ENCODE results near the gene MX2. TPM values are rescaled to one million over a fixed set of nuclear protein-coding genes. Genes with fewer than 3 reads are reported as not detected.

The MX2 gene
- polyA plus RNA-seq, 2 donors, result 4.2 to 5.7 TPM

GRCh38 chr21:41441546-41441945 is 79.7 kb downstream of the MX2 start:
- H3K4me1 ChIP-seq (ENCODE audit: control insufficient read depth in 2 of 2, insufficient read depth in 2 of 2, low read length in 1 of 2), result no peaks in the 10 kb centered on the region
- H3K36me3 ChIP-seq (ENCODE audit: control insufficient read depth in 2 of 2, insufficient read depth in 2 of 2, low read length in 1 of 2), result peaks cover 13 to 41% of the 10 kb centered on the region in 2 donors
- H3K9me3 ChIP-seq (ENCODE audit: control insufficient read depth in 2 of 2, insufficient read depth in 1 of 2, low read depth in 1 of 2, low read length in 1 of 2), result no peaks in the 10 kb centered on the region
- no peak overlapping the region for H3K27ac ChIP-seq (ENCODE audit: low read depth in 2 of 2, low read length in 1 of 2)
- H3K27me3 ChIP-seq (ENCODE audit: control insufficient read depth in 1 of 2, insufficient read depth in 2 of 2, low read length in 2 of 2), result no peaks in the 10 kb centered on the region
- H3K4me3 ChIP-seq (ENCODE audit: low read depth in 1 of 2, low read length in 2 of 2), result no peak overlapping the region
- WGBS, 2 donors, result 94 to 97% methylated on average over 14 of the region's 14 CpGs

- WGBS, 2 donors, result 95 to 99% methylated on average over 2 of the region's 2 CpGs
- Histone ChIP-seq H3K4me1 (ENCODE audit: control insufficient read depth in 2 of 2, insufficient read depth in 2 of 2, low read length in 1 of 2) (no peaks in the 10 kb centered on the region), H3K9me3 (ENCODE audit: control insufficient read depth in 2 of 2, insufficient read depth in 1 of 2, low read depth in 1 of 2, low read length in 1 of 2) (no peaks in the 10 kb centered on the region), H3K27me3 (ENCODE audit: control insufficient read depth in 1 of 2, insufficient read depth in 2 of 2, low read length in 2 of 2) (no peaks in the 10 kb centered on the region), H3K27ac (ENCODE audit: low read depth in 2 of 2, low read length in 1 of 2) (no peak overlapping the region), H3K36me3 (ENCODE audit: control insufficient read depth in 2 of 2, insufficient read depth in 2 of 2, low read length in 1 of 2) (peaks cover 8 to 42% of the 10 kb centered on the region in 2 donors), H3K4me3 (ENCODE audit: low read depth in 1 of 2, low read length in 2 of 2) (no peak overlapping the region)
Observed at GRCh38 chr21:41442481-41443186, 80.8 kb downstream of the MX2 start.

GRCh38 chr21:41443562-41443961 is 81.7 kb downstream of the MX2 start:
- no peak overlapping the region for H3K27ac ChIP-seq (ENCODE audit: low read depth in 2 of 2, low read length in 1 of 2)
- H3K9me3 ChIP-seq (ENCODE audit: control insufficient read depth in 2 of 2, insufficient read depth in 1 of 2, low read depth in 1 of 2, low read length in 1 of 2), result no peaks in the 10 kb centered on the region
- no peaks in the 10 kb centered on the region for H3K4me1 ChIP-seq (ENCODE audit: control insufficient read depth in 2 of 2, insufficient read depth in 2 of 2, low read length in 1 of 2)
- H3K27me3 ChIP-seq (ENCODE audit: control insufficient read depth in 1 of 2, insufficient read depth in 2 of 2, low read length in 2 of 2), result no peaks in the 10 kb centered on the region
- WGBS, 2 donors, result 93% methylated on average over 7 of the region's 7 CpGs
- no peak overlapping the region for H3K4me3 ChIP-seq (ENCODE audit: low read depth in 1 of 2, low read length in 2 of 2)
- H3K36me3 ChIP-seq (ENCODE audit: control insufficient read depth in 2 of 2, insufficient read depth in 2 of 2, low read length in 1 of 2), result peaks cover 4 to 38% of the 10 kb centered on the region in 2 donors

- Histone ChIP-seq H3K27me3 (ENCODE audit: control insufficient read depth in 1 of 2, insufficient read depth in 2 of 2, low read length in 2 of 2) (no peaks in the 10 kb centered on the region), H3K4me1 (ENCODE audit: control insufficient read depth in 2 of 2, insufficient read depth in 2 of 2, low read length in 1 of 2) (no peaks in the 10 kb centered on the region), H3K27ac (ENCODE audit: low read depth in 2 of 2, low read length in 1 of 2) (no peak overlapping the region), H3K36me3 (ENCODE audit: control insufficient read depth in 2 of 2, insufficient read depth in 2 of 2, low read length in 1 of 2) (peaks cover 13 to 35% of the 10 kb centered on the region in 2 donors), H3K9me3 (ENCODE audit: control insufficient read depth in 2 of 2, insufficient read depth in 1 of 2, low read depth in 1 of 2, low read length in 1 of 2) (no peaks in the 10 kb centered on the region), H3K4me3 (ENCODE audit: low read depth in 1 of 2, low read length in 2 of 2) (no peak overlapping the region)
- WGBS, 2 donors, result 90% methylated on average over 13 of the region's 13 CpGs
Observed at GRCh38 chr21:41444703-41445464, 83.1 kb downstream of the MX2 start.

GRCh38 chr21:41445465-41445862 is 83.6 kb downstream of the MX2 start:
- Histone ChIP-seq H3K9me3 (ENCODE audit: control insufficient read depth in 2 of 2, insufficient read depth in 1 of 2, low read depth in 1 of 2, low read length in 1 of 2) (no peaks in the 10 kb centered on the region), H3K4me3 (ENCODE audit: low read depth in 1 of 2, low read length in 2 of 2) (no peak overlapping the region), H3K27me3 (ENCODE audit: control insufficient read depth in 1 of 2, insufficient read depth in 2 of 2, low read length in 2 of 2) (no peaks in the 10 kb centered on the region), H3K36me3 (ENCODE audit: control insufficient read depth in 2 of 2, insufficient read depth in 2 of 2, low read length in 1 of 2) (peaks cover 13 to 34% of the 10 kb centered on the region in 2 donors), H3K4me1 (ENCODE audit: control insufficient read depth in 2 of 2, insufficient read depth in 2 of 2, low read length in 1 of 2) (no peaks in the 10 kb centered on the region), H3K27ac (ENCODE audit: low read depth in 2 of 2, low read length in 1 of 2) (no peak overlapping the region)
- WGBS, 2 donors, result 88 to 89% methylated on average over 7 of the region's 7 CpGs

GRCh38 chr21:41446586-41446985 is 84.8 kb downstream of the MX2 start:
- Histone ChIP-seq H3K4me1 (ENCODE audit: control insufficient read depth in 2 of 2, insufficient read depth in 2 of 2, low read length in 1 of 2) (no peaks in the 10 kb centered on the region), H3K27me3 (ENCODE audit: control insufficient read depth in 1 of 2, insufficient read depth in 2 of 2, low read length in 2 of 2) (no peaks in the 10 kb centered on the region), H3K9me3 (ENCODE audit: control insufficient read depth in 2 of 2, insufficient read depth in 1 of 2, low read depth in 1 of 2, low read length in 1 of 2) (no peaks in the 10 kb centered on the region), H3K27ac (ENCODE audit: low read depth in 2 of 2, low read length in 1 of 2) (no peak overlapping the region), H3K4me3 (ENCODE audit: low read depth in 1 of 2, low read length in 2 of 2) (no peak overlapping the region), H3K36me3 (ENCODE audit: control insufficient read depth in 2 of 2, insufficient read depth in 2 of 2, low read length in 1 of 2) (peaks cover 13 to 25% of the 10 kb centered on the region in 2 donors)
- WGBS, 2 donors, result 73 to 90% methylated on average over 4 of the region's 4 CpGs

GRCh38 chr21:41447356-41447755 is 85.5 kb downstream of the MX2 start:
- Histone ChIP-seq H3K36me3 (ENCODE audit: control insufficient read depth in 2 of 2, insufficient read depth in 2 of 2, low read length in 1 of 2) (peaks cover 13 to 22% of the 10 kb centered on the region in 2 donors), H3K4me1 (ENCODE audit: control insufficient read depth in 2 of 2, insufficient read depth in 2 of 2, low read length in 1 of 2) (no peaks in the 10 kb centered on the region), H3K9me3 (ENCODE audit: control insufficient read depth in 2 of 2, insufficient read depth in 1 of 2, low read depth in 1 of 2, low read length in 1 of 2) (no peaks in the 10 kb centered on the region), H3K4me3 (ENCODE audit: low read depth in 1 of 2, low read length in 2 of 2) (no peak overlapping the region), H3K27ac (ENCODE audit: low read depth in 2 of 2, low read length in 1 of 2) (no peak overlapping the region), H3K27me3 (ENCODE audit: control insufficient read depth in 1 of 2, insufficient read depth in 2 of 2, low read length in 2 of 2) (no peaks in the 10 kb centered on the region)
- 93 to 95% methylated on average over 3 of the region's 3 CpGs for WGBS, 2 donors

GRCh38 chr21:41449613-41450012 is 87.8 kb downstream of the MX2 start:
- Histone ChIP-seq H3K9me3 (ENCODE audit: control insufficient read depth in 2 of 2, insufficient read depth in 1 of 2, low read depth in 1 of 2, low read length in 1 of 2) (no peaks in the 10 kb centered on the region), H3K36me3 (ENCODE audit: control insufficient read depth in 2 of 2, insufficient read depth in 2 of 2, low read length in 1 of 2) (peaks cover 13 to 25% of the 10 kb centered on the region in 2 donors), H3K4me1 (ENCODE audit: control insufficient read depth in 2 of 2, insufficient read depth in 2 of 2, low read length in 1 of 2) (no peaks in the 10 kb centered on the region), H3K27ac (ENCODE audit: low read depth in 2 of 2, low read length in 1 of 2) (no peak overlapping the region), H3K27me3 (ENCODE audit: control insufficient read depth in 1 of 2, insufficient read depth in 2 of 2, low read length in 2 of 2) (no peaks in the 10 kb centered on the region), H3K4me3 (ENCODE audit: low read depth in 1 of 2, low read length in 2 of 2) (no peak overlapping the region)
- WGBS, 2 donors, result 78 to 85% methylated on average over 5 of the region's 5 CpGs

- 79 to 84% methylated on average over 16 of the region's 16 CpGs for WGBS, 2 donors
Observed at GRCh38 chr21:41451753-41452676, 90.2 kb downstream of the MX2 start.

More at GRCh38 chr21:41451753-41452676, 90.2 kb downstream of the MX2 start:
- H3K27ac ChIP-seq (ENCODE audit: low read depth in 2 of 2, low read length in 1 of 2), result no peak overlapping the region
- H3K36me3 ChIP-seq (ENCODE audit: control insufficient read depth in 2 of 2, insufficient read depth in 2 of 2, low read length in 1 of 2), result peaks cover 9 to 19% of the 10 kb centered on the region in 2 donors
- no peaks in the 10 kb centered on the region for H3K9me3 ChIP-seq (ENCODE audit: control insufficient read depth in 2 of 2, insufficient read depth in 1 of 2, low read depth in 1 of 2, low read length in 1 of 2)
- no peaks in the 10 kb centered on the region for H3K4me1 ChIP-seq (ENCODE audit: control insufficient read depth in 2 of 2, insufficient read depth in 2 of 2, low read length in 1 of 2)
- H3K4me3 ChIP-seq (ENCODE audit: low read depth in 1 of 2, low read length in 2 of 2), result no peak overlapping the region
- H3K27me3 ChIP-seq (ENCODE audit: control insufficient read depth in 1 of 2, insufficient read depth in 2 of 2, low read length in 2 of 2), result no peaks in the 10 kb centered on the region

Measured in esophagus (tissue), 2 donors.